ENCODE measurements around the gene GRAMD4.
"Not testable (repeated sequence)": the region's sequence is repeated elsewhere in the genome, so short reads cannot be mapped to it uniquely, and the experiment has no call there.

The GRAMD4 gene

DNA sequence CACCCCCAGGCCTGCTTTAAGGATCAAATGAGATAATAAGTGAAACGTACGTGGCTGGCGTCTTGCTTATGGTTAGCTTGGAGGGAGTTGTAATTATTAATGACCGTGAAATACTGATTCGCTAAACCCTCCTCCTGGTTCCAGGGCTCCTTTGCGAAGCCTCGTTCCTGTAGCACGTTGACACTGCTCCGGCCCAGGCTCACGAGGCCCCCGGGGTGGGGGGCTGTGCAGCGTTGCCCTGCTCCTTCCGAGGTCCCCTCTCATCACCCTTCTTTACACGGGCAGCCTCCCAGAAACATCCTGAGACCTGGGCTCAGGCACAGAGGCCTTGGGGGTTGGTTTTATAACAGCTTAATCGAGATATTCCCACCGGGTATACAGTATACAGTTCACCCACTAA is 9.1 kb downstream of the GRAMD4 start:
- ATAC-seq (no peak), DNase-seq (ENCODE audit: low spot score in 2 of 2) (no peak)
- Mint-ChIP-seq H3K27ac (no peak overlapping the region), H3K9me3 (no peaks in the 10 kb centered on the region), H3K4me3 (no peak overlapping the region), H3K4me1 (peaks cover 13% of the 10 kb centered on the region), H3K36me3 (no peaks in the 10 kb centered on the region)

DNA sequence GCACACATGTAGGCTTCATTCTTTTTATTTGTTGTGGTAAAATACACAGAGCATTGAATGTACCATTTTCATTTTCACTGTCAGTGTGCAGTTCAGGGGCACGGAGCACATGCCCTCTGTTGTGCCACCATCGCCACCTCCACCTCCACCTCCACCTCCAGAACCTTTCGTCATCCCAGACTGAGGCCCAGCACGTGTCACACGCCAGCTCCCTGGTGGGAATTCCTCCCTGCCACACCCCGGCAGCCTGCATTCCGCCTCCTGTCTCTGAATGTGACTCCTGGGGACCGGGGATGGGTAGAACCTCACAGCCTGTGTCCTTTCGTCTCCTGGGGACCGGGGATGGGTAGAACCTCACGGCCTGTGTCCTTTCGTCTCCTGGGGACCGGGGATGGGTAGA is 10.9 kb downstream of the GRAMD4 start:
- H3K36me3 Mint-ChIP-seq = no peaks in the 10 kb centered on the region
- ATAC-seq (no peak), DNase-seq (ENCODE audit: low spot score in 2 of 2) (no peak)
- no peak overlapping the region for H3K27ac Mint-ChIP-seq
- H3K4me3 Mint-ChIP-seq = no peak overlapping the region
- H3K9me3 Mint-ChIP-seq = no peaks in the 10 kb centered on the region
- peaks cover 6% of the 10 kb centered on the region for H3K4me1 Mint-ChIP-seq

DNA sequence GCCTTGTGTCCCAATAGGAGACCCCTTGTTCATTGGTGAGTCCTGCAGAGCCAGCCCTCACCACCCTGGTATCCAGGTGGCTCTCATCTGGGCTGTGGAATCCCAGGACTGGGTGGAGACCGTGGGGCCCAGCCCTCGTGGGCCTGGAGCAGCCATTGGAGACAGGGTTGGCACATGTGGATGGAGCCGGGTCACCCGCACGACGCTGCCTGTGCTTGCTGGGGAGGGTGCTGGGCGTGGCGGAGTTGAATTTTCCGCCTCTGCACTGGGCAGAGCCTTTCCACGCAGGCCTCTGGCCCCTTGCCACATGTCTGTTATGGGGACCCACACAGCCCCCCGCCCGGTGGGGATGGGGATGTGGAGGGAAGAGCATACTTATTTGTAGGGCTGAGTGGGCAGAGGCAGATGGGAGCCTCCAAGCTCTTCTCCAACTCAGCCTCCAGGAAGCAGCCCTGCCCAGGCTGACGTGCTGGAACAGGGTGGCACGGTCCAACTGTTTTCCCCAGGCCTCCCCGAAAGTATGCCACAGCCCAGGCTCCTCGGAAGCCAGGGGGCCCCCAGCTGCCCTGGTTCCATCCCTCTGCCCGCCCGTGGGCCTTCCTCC is 12.6 kb downstream of the GRAMD4 start:
- no peak for DNase-seq (ENCODE audit: low spot score in 2 of 2)
- Mint-ChIP-seq H3K36me3 (no peaks in the 10 kb centered on the region), H3K4me1 (peaks cover 6% of the 10 kb centered on the region), H3K27ac (no peak overlapping the region), H3K4me3 (no peak overlapping the region), H3K9me3 (no peaks in the 10 kb centered on the region)
- no peak for ATAC-seq

DNA sequence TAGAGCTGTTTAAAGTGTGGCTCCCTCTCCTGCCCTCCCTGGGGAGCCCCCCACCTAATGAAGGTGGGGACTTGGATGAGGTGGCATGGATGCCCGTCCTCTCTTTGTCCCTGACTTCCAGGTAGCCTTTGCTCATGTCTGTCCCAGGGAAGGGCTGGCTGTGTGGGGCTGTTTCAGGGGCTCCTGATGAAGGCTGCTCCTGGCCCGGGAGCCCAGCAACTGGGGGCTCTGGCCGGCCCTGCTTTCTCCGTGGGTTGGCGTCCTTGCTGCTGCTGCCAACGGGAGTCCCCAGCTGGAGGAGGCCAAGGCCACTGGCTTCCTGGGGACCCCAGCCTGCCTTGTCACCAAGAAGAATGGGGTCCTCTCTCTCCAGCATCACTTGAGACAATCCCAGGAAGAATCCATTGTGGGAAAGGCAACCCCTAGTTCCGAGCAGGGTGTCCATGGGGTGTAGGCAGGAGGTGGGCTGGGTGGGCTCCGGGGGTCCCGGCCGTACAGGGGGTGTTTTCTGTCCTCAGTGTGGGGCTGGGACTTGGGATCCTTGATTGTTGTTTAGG is 13.2 kb downstream of the GRAMD4 start:
- no peak for ATAC-seq
- H3K9me3 Mint-ChIP-seq = no peaks in the 10 kb centered on the region
- peaks cover 6% of the 10 kb centered on the region for H3K4me1 Mint-ChIP-seq
- DNase-seq (ENCODE audit: low spot score in 2 of 2) = no peak
- peak overlapping the region; percentile 20 for H3K27ac Mint-ChIP-seq
- no peak overlapping the region for H3K4me3 Mint-ChIP-seq
- H3K36me3 Mint-ChIP-seq = no peaks in the 10 kb centered on the region

DNA sequence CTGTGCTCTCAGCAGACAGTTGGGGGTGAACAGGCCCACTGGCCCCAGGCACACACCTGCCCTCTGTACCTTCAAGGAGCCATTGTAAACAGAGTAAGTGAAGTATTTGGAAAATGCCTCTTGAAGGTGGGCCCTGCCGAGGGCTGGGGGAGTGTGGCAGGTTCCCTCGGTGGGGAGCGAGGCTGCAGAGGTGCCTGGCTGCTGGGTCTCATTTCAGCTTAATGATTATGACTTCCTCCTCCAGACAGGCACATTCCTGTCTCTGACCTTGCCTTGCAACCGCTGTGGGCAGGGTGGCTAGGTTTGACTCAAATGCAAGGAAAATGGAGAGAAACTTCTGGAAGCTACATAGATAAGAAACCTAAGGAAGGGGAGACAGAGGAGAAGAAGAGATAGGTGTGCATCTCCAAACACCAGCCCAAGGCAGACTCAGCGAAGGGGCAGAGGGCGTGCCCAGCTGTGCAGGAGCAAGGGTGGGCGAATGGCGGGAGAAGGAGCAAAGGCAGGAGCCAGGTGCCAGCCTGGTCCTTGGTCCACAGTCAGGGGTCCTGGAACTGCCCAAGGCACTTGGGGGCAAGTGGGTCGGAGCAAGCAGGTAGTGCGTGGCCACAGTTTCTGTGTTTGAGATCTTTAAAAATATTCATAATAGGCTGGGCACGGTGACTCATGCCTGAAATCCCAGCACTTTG is 14.0 kb downstream of the GRAMD4 start:
- H3K9me3 Mint-ChIP-seq = no peaks in the 10 kb centered on the region
- no peak overlapping the region for H3K4me3 Mint-ChIP-seq
- no peak for DNase-seq (ENCODE audit: low spot score in 2 of 2)
- peaks cover 12% of the 10 kb centered on the region for H3K4me1 Mint-ChIP-seq
- no peak for ATAC-seq
- peak overlapping the region; percentile 20 for H3K27ac Mint-ChIP-seq
- H3K36me3 Mint-ChIP-seq = no peaks in the 10 kb centered on the region

DNA sequence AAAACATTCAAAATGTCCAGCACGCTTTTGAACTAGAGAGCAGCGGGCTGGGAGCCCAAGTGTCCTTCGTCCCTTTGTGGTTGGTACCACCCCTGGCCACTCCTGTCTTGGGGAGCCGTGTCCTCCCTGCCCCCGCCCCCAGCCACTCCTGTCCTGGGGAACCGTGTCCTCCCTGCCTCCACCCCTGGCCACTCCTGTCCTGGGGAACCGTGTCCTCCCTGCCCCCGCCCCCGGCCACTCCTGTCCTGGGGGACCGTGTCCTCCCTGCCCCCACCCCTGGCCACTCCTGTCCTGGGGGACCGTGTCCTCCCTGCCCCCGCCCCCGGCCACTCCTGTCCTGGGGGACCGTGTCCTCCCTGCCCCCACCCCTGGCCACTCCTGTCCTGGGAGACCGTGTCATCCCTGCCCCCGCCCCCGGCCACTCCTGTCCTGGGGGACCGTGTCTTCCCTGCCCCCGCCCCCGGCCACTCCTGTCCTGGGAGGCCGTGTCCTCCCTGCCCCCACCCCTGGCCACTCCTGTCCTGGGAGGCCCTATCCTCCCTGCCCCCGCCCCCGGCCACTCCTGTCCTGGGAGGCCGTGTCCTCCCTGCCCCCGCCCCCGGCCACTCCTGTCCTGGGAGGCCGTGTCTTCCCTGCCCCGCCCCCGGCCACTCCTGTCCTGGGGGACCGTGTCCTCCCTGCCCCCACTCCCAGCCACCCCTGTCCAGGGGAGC is 14.9 kb downstream of the GRAMD4 start:
- H3K9me3 Mint-ChIP-seq; H3K4me3 Mint-ChIP-seq; H3K36me3 Mint-ChIP-seq; ATAC-seq; H3K27ac Mint-ChIP-seq; DNase-seq (ENCODE audit: low spot score in 2 of 2): not testable (repeated sequence)
- H3K4me1 Mint-ChIP-seq = peaks cover 13% of the 10 kb centered on the region

DNA sequence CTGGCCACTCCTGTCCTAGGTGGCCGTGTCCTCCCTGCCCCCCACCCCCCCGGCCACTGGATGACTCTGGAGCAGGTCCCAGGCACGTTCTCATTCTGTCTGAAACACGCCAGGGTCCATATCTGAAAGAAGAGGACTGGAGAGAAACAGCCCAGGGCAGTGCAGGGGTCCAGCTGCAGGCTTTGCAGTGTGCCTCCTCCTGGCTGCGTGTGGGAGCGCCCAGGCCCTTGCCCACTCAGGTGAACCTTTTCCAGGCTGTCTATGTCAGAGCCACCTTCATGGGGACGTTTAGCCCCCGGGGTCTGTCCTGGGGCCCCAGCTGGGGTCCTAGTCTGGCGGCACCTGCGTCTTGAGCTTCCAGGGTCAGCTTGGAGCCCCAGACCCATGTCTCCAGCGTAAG is 15.6 kb downstream of the GRAMD4 start:
- ATAC-seq = no peak
- Mint-ChIP-seq H3K27ac (no peak overlapping the region), H3K36me3 (peaks cover 6% of the 10 kb centered on the region), H3K4me1 (peaks cover 13% of the 10 kb centered on the region), H3K4me3 (no peak overlapping the region), H3K9me3 (no peaks in the 10 kb centered on the region)
- DNase-seq (ENCODE audit: low spot score in 2 of 2) = no peak

DNA sequence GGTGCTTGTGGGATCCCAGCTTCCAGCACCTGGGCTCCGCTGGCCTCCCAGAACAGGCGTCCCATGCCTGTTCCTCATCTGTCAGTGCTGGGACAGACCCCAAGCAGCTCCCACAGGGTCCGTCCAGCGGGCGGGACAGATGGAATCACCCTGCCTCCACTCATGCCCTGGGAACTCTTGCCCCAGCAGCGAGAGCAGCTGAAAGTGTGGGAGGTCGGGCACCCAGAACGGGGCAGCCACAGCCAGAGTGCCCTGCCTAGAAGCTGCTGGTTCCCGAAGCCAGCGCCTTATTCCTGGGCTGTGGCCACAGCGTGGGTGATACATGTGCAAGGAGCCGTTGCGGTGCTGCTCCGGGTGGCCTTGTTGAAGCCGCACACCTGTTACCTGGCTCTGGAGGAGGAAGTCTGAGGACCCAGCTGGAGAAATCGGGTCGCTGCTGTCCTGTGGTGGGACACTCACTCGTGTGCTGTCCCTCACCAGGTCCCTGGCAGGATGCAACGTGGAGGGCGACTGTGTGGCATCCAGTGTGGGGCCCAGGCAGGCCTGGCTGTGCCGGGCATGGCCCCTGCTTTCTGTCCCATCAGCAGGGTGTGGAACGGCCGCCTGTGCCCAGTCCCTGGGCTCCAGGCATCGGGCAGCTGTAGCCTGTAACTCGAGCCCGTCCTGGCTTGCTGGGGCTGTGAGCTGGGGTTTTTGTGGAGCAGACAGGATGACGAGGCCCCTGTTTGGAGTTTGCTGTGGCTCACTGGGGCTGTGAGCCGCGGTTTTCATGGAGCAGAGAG is 16.2 kb downstream of the GRAMD4 start:
- peaks cover 13% of the 10 kb centered on the region for H3K4me1 Mint-ChIP-seq
- no peak for ATAC-seq
- no peaks in the 10 kb centered on the region for H3K9me3 Mint-ChIP-seq
- H3K36me3 Mint-ChIP-seq = peaks cover 6% of the 10 kb centered on the region
- H3K4me3 Mint-ChIP-seq = no peak overlapping the region
- H3K27ac Mint-ChIP-seq = no peak overlapping the region
- no peak for DNase-seq (ENCODE audit: low spot score in 2 of 2)

DNA sequence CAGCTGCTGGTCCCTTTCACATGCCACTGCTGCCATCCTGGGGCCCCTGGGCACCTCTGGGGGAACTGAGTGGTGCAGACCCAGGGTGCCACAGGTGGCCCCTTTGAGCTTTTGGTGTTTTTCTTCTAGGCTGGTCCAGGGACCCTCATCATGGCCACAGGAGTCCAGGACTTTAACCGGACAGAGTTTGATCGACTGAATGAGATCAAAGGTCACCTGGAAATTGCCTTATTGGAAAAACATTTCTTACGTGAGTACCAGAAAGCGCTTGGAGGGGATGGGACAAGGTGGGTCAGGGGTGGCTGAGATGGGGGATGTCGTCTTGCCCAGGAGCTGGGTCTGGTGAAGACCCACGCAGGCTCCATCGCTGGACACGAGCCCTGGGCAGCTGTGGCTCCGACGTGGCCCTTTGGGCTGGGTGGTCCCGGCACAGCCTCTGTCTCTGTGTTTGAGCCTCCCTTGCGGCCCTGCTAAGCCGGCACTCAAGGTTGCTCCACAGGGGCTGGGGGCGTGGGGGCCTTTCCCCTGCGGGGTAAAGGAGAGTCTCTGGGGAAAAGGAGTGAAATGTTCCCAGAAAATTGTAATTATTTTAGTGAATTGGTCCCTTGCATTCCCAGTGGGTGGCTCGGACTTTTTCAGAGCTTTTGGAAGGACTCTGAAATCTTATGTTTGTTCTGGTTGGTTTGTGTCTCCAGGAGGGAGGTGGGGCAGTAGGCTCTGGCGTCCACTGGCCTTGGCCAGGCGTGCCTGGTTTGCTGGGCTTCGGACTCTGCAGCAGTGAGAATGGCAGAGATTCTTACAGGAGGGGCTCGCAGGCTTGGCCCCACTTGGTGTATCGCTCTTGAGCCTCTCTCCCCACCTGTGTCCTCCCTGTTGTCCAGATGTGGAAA is 17.8 kb downstream of the GRAMD4 start:
- Mint-ChIP-seq H3K27ac (no peak overlapping the region), H3K36me3 (peaks cover 7% of the 10 kb centered on the region), H3K4me3 (no peak overlapping the region), H3K9me3 (no peaks in the 10 kb centered on the region), H3K4me1 (peaks cover 13% of the 10 kb centered on the region)
- ATAC-seq (no peak), DNase-seq (ENCODE audit: low spot score in 2 of 2) (no peak)

DNA sequence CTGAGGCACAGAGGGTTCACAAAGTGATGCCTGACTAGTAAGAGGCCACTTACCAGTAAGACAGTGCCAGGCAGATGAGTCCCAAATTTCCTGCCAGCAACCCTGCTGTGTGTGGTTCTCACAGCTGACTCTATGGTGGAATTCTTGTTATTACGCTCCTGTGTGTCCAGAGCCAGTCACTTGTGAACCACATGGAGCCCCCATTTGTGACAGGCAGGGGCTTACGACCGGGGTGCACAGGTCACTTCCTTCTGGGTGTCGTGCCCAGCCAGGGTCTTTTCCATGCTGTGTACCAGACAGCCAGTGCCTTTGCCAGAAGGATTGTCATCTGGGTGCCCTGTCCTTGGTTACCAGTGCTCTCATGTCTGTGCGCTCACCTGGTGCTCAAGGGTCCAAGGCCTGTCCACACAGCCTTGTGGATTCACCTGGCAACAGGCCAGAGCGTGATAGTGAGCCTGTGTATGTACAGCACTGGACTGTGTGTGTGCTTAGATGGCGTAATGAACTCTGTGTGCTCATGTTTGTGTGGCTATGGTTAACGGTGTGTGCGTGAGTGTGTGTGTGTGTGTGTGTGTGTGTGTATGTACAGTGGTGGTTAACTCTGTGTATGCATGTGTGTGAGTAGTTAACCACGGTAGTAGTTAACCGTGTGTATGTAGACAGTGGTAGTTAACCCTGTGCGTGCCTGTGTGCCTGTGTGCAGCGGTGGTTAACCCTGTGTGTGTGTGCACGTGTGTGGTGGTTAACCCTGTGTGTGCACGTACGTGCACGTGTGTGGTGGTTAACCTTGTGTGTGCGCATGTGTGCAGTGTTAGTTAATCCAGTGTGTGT is 18.6 kb downstream of the GRAMD4 start:
- H3K4me3 Mint-ChIP-seq = no peak overlapping the region
- H3K9me3 Mint-ChIP-seq = peaks cover 3% of the 10 kb centered on the region
- DNase-seq (ENCODE audit: low spot score in 2 of 2) = no peak
- no peak overlapping the region for H3K27ac Mint-ChIP-seq
- peaks cover 13% of the 10 kb centered on the region for H3K36me3 Mint-ChIP-seq
- ATAC-seq = no peak
- peaks cover 15% of the 10 kb centered on the region for H3K4me1 Mint-ChIP-seq

DNA sequence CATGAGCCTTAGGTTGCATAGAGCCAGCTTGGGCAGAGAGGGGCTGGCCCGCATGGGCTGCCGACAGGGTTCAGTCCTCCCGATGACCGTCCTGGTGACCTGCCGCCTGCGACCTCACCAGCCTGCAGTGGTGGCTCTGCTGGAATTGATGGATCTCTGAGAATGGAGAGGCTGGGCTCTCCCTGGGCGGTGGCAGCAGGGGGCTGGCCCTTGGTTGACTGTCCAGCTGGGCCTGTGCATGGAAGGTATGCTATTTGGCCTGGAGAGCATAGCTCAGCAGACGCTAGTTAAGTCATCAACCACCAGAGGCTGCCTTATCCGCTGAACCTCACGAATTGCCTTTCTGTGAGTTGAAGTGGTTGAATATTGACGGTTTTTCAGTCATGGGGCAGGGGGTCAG is 19.7 kb downstream of the GRAMD4 start:
- peaks cover 15% of the 10 kb centered on the region for H3K4me1 Mint-ChIP-seq

DNA sequence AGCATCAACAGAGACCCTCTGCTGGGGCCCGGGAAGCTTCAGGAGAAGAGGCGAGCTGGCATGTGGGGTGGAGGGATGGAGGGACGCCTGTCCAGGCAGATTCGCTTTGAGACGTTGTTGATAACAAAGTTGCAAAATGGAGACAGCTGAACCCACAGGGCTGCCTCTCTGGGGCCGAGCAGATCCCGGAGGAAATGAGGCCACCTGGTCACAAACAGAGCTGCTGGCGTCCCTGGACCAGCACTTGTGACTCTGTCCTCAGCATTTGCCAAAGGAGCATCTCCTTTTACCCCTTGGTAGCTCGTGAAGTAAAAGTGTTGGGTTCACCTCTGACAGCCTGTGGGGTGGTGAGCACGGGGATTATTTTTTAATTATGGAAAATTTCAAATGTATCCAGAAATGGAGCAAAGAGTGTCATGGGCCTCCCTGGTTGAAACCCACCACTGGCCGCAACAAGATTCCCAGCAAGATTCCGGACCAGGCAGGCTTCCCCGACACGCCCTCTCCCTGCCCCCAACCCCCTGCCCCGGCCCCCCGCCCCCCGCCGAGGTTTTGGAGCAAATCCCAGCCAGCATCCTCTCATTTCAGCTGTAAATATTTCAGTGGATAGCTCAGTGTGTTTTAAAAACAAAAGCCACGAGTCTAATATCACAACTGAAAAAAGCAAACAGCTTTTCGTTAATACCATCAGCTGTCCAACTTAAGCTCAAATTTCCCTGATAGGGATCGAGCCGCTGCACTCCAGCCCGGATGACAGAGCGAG is 20.3 kb downstream of the GRAMD4 start:
- ATAC-seq (no peak), DNase-seq (ENCODE audit: low spot score in 2 of 2) (no peak)
- H3K27ac Mint-ChIP-seq = no peak overlapping the region
- peaks cover 3% of the 10 kb centered on the region for H3K9me3 Mint-ChIP-seq
- peaks cover 20% of the 10 kb centered on the region for H3K36me3 Mint-ChIP-seq
- H3K4me3 Mint-ChIP-seq = no peak overlapping the region
- H3K4me1 Mint-ChIP-seq = peaks cover 15% of the 10 kb centered on the region

More for the DNA sequence above, 19.7 kb downstream of the GRAMD4 start:
- Mint-ChIP-seq H3K36me3 (peaks cover 20% of the 10 kb centered on the region), H3K27ac (no peak overlapping the region), H3K4me3 (no peak overlapping the region), H3K9me3 (peaks cover 3% of the 10 kb centered on the region)
- DNase-seq (ENCODE audit: low spot score in 2 of 2) (no peak), ATAC-seq (no peak)

DNA sequence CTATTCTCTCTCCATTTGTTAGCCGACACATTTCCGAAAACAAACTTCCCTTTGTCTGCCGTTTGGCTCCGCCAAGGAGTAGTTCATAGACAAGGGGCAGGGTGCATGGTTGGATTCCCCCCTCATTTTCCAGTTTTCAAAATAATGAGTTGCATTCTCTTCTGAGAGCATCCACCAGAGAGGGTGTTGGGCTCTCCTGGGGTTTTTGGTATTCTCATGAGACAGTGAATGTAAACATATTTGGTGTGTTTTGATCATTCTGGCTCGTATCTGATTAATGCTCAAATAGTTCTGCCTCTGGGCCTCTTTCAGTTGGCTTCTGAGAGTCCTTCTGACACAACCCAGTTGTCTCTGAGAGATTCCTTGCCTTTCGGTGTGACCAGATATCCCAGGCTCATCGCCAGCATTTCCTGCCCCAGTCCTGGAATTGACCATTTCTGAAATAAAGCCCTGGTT is 21.7 kb downstream of the GRAMD4 start:
- peaks cover 20% of the 10 kb centered on the region for H3K36me3 Mint-ChIP-seq
- DNase-seq (ENCODE audit: low spot score in 2 of 2) = no peak
- H3K27ac Mint-ChIP-seq = no peak overlapping the region
- H3K4me3 Mint-ChIP-seq = no peak overlapping the region
- no peak for ATAC-seq
- H3K9me3 Mint-ChIP-seq = peaks cover 3% of the 10 kb centered on the region
- H3K4me1 Mint-ChIP-seq = peaks cover 15% of the 10 kb centered on the region

Data from stimulated activated effector memory CD8-positive, alpha-beta T cell treated with anti-CD3 and anti-CD28 coated beads, Interleukin-12 subunit alpha, Interleukin-12 subunit beta, amount 100 ng/mL, for 72 hours (primary cell).